SU-DHL-6 (cell line): ENCODE results near the gene PCDHB8.
"Not testable (repeated sequence)": the region's sequence is repeated elsewhere in the genome, so short reads cannot be mapped to it uniquely, and the experiment has no call there.

Experiments
- EZH2phosphoT487 ChIP-seq: fragments of 200-600 bp; sonication (generic), shearing (Covaris generic); conservative IDR thresholded peaks from 2 replicates; pipeline ENCODE4 v1.6.1; 2018; ENCODE audit warnings: mild to moderate bottlenecking, antibody characterized with exemption, low read length, moderate library complexity, mixed read lengths
- TF ChIP-seq, protein P1 (sequence below): fragments of 200-600 bp; sonication (generic); IDR thresholded peaks from one replicate; pipeline ENCODE4 v1.5.1; 2017; ENCODE audit warnings: antibody characterized with exemption, mild to moderate bottlenecking, low read length, moderate library complexity; ENCODE audit not compliant: insufficient read depth, poor library complexity, severe bottlenecking

DNA sequence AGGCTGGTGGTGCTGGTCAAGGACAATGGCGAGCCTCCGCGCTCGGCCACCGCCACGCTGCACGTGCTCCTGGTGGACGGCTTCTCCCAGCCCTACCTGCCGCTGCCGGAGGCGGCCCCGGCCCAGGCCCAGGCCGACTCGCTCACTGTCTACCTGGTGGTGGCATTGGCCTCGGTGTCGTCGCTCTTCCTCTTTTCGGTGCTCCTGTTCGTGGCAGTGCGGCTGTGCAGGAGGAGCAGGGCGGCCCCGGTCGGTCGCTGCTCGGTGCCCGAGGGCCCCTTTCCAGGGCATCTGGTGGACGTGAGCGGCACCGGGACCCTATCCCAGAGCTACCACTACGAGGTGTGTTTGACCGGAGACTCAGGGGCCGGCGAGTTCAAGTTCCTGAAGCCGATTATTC, 40.2 kb upstream of the PCDHB8 start:
- TF ChIP-seq, protein P1, sequence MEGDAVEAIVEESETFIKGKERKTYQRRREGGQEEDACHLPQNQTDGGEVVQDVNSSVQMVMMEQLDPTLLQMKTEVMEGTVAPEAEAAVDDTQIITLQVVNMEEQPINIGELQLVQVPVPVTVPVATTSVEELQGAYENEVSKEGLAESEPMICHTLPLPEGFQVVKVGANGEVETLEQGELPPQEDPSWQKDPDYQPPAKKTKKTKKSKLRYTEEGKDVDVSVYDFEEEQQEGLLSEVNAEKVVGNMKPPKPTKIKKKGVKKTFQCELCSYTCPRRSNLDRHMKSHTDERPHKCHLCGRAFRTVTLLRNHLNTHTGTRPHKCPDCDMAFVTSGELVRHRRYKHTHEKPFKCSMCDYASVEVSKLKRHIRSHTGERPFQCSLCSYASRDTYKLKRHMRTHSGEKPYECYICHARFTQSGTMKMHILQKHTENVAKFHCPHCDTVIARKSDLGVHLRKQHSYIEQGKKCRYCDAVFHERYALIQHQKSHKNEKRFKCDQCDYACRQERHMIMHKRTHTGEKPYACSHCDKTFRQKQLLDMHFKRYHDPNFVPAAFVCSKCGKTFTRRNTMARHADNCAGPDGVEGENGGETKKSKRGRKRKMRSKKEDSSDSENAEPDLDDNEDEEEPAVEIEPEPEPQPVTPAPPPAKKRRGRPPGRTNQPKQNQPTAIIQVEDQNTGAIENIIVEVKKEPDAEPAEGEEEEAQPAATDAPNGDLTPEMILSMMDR = not testable (repeated sequence)
- TF ChIP-seq EZH2phosphoT487 = not testable (repeated sequence)
